Measurements from ENCODE around the gene SYTL3.

The SYTL3 gene

GRCh38 chr6:158812611-158813010 lies 162.8 kb downstream of the SYTL3 start:
- Histone ChIP-seq H3K27me3 (ENCODE audit: control insufficient read depth, insufficient read depth, low read length) (no peaks in the 10 kb centered on the region), H3K9me3 (ENCODE audit: control insufficient read depth, low read length) (no peaks in the 10 kb centered on the region), H3K4me1 (peaks cover 65% of the 10 kb centered on the region), H3K4me3 (ENCODE audit: low read depth, low read length) (peak overlapping the region; percentile 95), H3K79me2 (peaks cover 89% of the 10 kb centered on the region), H3K36me3 (ENCODE audit: control insufficient read depth, insufficient read depth, low read length) (peaks cover under 1% of the 10 kb centered on the region), H3K4me2 (ENCODE audit: low read length) (peak overlapping the region; percentile 89), H3K27ac (peak overlapping the region; percentile 95), H3K9ac (peak overlapping the region; percentile 9), H2AFZ (no peak overlapping the region)
- TF ChIP-seq CTCF (IDR thresholded peaks at IDR 0.05): no peak

- Histone ChIP-seq H3K27me3 (ENCODE audit: control insufficient read depth, insufficient read depth, low read length) (no peaks in the 10 kb centered on the region), H3K36me3 (ENCODE audit: control insufficient read depth, insufficient read depth, low read length) (peaks cover 3% of the 10 kb centered on the region), H3K4me1 (peaks cover 61% of the 10 kb centered on the region), H2AFZ (no peak overlapping the region), H3K27ac (peak overlapping the region; percentile 95), H3K9me3 (ENCODE audit: control insufficient read depth, low read length) (no peaks in the 10 kb centered on the region), H3K9ac (peak overlapping the region; percentile 9), H3K4me3 (ENCODE audit: low read depth, low read length) (peak overlapping the region; percentile 95), H3K4me2 (ENCODE audit: low read length) (peak overlapping the region; percentile 89), H3K79me2 (peaks cover 87% of the 10 kb centered on the region)
- no peak for TF ChIP-seq CTCF (IDR thresholded peaks at IDR 0.05)
These were observed 163.2 kb downstream of the SYTL3 start for GRCh38 chr6:158813032-158813431.
